Measurements from ENCODE around the gene FGD6. TPM values are rescaled to one million over a fixed set of nuclear protein-coding genes. Genes with fewer than 3 reads are reported as not detected.

Gene FGD6
- total RNA-seq, 1 donor from 2014 or later: 5.7 TPM

Other genes starting within 250 kb of the FGD6 start
- gene NDUFA12, start 213.8 kb downstream of the FGD6 start, total RNA-seq: 105 TPM
- 20.4 TPM for gene NR2C1, start 143.8 kb downstream of the FGD6 start, total RNA-seq
- gene VEZT, start 340 bp upstream of the FGD6 start, total RNA-seq: 69.4 TPM

Data from skeletal muscle tissue (tissue), 1 donor.